GM19438 (cell line): Measurements from ENCODE around the gene GMDS.
"Not testable (repeated sequence)": the region's sequence is repeated elsewhere in the genome, so short reads cannot be mapped to it uniquely, and the experiment has no call there.

ENCODE experiments used
- ATAC-seq: cut with Tn5 transposase; IDR thresholded peaks from one replicate; pipeline ENCODE4 v1.9.1; 2021; ENCODE audit warnings: low read depth; ENCODE audit not compliant: unreplicated experiment

The GMDS gene

DNA sequence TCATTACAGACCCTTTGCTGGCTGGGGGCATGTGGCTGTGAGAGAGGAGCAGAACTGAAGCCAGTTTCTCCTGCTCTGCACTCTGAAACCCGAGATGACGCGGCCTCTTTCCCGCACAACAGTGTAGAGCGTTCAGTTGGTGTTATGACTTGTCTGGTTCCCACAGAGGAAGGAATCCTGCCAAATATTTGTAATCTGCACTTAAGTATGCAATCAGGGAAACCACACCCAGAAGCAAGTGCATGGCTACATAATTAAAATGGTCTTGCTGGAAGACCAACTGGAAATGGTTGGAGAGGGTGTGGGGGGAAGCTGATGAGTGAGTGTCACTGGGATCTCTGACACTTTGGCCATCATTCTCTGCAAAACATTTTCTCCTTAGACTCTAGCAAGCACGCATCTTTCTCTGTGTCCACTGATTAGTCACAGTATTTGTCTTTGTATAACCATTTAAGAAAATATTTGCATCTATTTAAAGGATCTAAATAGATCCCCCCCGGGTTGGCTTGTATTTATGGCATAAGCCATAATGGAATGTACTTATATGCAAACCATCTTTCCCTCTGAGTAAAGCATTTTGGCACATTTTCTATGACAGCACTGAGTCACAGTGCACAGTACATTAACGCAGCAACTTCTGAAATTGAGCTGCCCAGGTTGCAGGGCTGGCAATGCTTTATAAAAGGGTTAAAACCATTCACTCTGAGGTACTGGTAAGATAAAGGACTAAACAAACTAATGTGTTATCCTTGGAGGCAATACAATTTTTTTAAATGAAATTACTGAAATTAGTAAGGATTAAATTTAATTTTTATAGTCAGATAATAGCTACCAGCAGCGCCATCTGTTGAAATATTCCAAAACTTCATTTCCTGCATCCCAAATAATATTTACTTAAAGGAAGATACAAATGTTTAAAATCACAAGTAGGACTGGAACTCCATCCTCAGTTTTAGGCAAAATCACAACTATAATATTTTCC, 559.0 kb downstream of the GMDS start:
- ATAC-seq: no peak

DNA sequence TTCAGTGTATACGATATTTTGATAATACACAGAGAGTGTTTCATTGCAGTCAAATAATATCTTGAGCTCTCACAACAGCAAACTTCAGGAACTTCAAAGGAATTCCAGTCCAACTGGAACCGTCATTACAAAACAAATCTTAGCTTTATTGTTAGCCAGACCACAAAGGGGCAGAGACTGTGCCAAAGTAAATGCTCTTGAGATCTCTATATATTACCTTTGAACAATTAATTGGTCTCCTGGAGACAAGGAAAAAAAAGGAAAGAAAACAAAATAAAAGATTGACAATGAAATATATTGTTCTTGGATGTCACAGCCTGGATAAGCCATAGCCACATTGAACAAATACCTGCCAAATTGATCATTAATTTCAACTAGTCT, 565.7 kb downstream of the GMDS start:
- ATAC-seq: no peak

- ATAC-seq: no peak
Observed at GRCh38 chr6:1679031-1679687, 566.2 kb downstream of the GMDS start.

GRCh38 chr6:1678201-1678600, 567.2 kb downstream of the GMDS start:
- no peak for ATAC-seq

DNA sequence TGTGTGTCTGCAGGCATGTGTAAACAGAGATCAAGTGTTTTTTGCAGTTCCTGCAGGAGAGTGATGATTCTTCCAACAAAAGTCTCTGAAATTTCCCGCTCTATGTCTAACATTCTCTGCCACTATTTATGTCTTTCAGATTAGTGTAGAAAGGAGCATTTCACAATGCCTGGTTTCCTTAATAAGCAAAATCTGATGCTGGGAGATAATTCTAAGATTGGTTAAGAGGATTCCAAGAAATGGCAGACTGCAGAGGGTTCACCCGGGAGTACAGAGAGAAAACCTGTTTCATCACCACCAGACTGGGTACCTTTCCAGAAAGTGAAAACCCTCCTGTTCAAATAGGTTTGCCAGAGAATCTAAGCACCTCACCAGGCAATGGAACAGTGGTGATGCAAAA, 573.0 kb downstream of the GMDS start:
- ATAC-seq: no peak

DNA sequence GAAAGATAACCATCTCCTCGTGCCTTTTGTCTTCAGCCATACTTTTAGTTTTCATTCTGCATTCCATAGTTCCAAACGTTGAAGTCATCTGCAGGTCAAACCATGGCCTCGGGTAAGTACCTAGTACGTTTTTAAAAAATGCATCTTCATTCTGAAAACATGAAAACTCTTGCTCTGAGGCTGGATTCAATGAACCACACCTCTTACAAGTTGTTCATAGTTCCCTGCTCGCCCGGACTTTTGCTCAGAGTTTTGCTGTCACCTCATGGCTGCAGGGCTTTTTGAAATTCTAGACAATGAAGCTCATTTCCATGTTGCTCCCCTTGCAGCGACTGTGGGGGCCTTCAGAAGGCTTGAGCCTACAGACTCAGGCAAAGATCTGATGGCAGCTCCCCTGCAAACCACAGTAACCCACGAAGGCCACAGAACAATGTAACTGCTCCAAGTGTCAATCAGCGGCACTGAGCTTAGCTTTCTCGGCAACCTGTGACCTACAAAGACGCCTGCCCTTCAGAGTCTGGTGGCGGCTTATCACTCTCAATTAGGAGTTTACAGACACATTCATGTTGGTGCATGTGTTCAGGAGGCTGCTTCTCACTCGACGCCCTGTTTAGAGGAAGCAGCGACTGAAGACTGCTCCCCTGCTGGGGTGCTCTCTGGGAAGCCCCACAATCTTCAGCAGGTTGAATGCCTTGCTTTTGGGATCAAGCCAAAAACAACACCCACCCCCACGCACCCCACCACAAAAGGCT, 574.5 kb downstream of the GMDS start:
- no peak for ATAC-seq

DNA sequence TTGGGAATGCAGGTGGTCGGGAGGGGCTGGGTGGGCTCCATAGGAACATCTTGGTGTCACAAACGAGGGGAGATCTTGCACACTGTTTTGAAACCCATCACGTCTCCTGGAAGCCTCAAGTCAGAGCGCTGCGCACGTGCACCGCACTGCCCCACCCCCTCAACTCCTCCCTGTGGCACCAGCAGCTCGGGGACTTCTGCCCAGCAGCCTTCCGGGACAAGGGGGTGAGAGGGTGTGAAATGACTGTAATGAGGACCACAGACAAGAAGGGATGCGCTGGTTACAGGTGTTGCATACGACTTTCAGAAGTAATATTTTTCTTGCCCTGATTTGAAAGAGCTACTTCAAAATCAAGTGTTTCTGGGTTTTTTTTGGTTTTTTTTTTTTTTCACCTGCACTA, 575.4 kb downstream of the GMDS start:
- no peak for ATAC-seq

DNA sequence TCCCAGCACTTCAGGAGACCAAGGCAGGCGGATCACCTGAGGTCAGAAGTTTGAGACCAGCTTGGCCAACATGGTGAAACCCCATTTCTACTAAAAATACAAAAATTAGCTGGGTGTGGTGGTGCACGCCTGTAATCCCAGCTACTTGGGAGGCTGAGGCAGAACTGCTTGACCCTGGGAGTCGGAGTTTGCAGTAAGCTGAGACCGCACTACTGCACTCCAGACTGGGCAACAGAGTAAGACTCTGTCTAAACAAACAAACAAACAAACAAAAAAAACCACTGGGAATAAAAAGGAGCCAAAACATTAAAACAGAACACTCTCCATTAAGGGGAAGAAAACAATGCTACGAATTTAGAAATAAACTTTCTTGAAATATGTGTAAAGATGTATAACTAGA, 576.9 kb downstream of the GMDS start:
- not testable (repeated sequence) for ATAC-seq

- ATAC-seq: no peak
Observed at GRCh38 chr6:1667805-1668175, 577.6 kb downstream of the GMDS start.

- ATAC-seq: no peak
Observed at GRCh38 chr6:1667012-1667804, 578.2 kb downstream of the GMDS start.

- peak; percentile 97 for ATAC-seq
Observed at GRCh38 chr6:1665214-1665613, 580.2 kb downstream of the GMDS start.

- ATAC-seq: no peak
Observed at GRCh38 chr6:1664329-1664728, 581.1 kb downstream of the GMDS start.

DNA sequence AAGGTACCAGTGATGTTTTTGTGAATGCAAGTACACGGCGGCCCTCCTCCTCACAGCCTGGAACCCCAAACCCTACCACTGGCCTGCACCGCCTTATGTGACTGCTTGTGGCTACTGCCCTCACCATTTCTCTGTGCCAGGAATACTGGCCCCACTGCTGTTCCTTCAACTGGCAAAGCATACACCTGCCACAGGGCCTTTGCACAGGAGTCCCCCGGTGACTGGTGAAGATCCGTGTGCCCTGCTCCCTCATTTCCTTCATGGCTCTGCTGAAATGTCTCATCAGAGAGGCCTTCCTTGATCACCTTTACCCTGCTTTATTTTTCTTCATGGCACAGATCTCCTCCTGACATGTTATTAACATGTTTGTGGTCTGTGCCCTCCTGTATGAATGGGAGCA, 581.9 kb downstream of the GMDS start:
- ATAC-seq: no peak

GRCh38 chr6:1662534-1662933, 582.9 kb downstream of the GMDS start:
- no peak for ATAC-seq

GRCh38 chr6:1659816-1660215, 585.6 kb downstream of the GMDS start:
- no peak for ATAC-seq

- no peak for ATAC-seq
Observed at GRCh38 chr6:1658212-1659005, 587.0 kb downstream of the GMDS start.

- no peak for ATAC-seq
Observed at GRCh38 chr6:1657771-1658165, 587.6 kb downstream of the GMDS start.

DNA sequence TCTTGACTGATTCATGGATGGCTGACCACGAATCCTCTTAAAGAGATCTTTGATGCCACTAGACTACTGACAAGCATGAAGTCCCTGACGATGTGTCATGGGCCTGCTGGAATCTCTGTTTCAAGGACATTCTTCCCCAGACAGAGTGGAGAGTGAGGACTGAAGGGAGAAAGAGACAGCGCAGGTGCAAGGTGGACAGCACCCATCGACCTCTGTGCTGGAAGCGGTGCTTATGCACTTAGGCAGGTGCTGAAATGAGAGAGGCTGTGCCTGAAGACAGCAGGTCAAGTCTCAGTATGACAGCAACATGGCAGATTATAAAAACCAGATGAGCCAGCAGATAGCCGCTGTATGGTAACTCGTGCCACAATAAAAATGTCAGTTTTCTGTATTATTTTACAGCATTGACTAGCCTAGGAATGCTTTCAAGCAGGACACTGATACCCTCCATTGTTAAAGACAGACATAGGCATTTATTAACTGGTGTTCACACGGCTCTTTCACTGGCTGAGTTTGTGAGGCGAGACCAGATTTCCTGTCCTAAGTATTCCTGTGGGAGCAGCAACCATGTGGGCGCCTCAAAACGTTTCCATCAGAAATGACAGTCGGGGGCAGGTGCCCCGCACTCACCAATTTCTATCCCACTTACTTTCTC, 588.2 kb downstream of the GMDS start:
- no peak for ATAC-seq

- ATAC-seq: no peak
Observed at GRCh38 chr6:1654054-1654453, 591.4 kb downstream of the GMDS start.
